Testis (tissue), 3 donors: Measurements from ENCODE around the gene NKIRAS1. TPM values are rescaled to one million over a fixed set of nuclear protein-coding genes. Genes with fewer than 3 reads are reported as not detected.

Experiments used
- DNase-seq: peaks from one replicate; pipeline ENCODE4 v3.0.0-alpha.2; 2019
- H3K27ac ChIP-seq, 2 donors: fragments of 200-600 bp; sonication (generic); one replicate each; pipeline ENCODE4 v1.5.1; 2019
- H3K27me3 ChIP-seq: fragments of 200-600 bp; sonication (generic); one replicate; pipeline ENCODE4 v1.5.1; 2019
- H3K36me3 ChIP-seq: fragments of 200-600 bp; sonication (generic); one replicate; pipeline ENCODE4 v1.5.1; 2017; ENCODE audit warnings: low read depth; ENCODE audit errors: missing control alignments
- H3K4me1 ChIP-seq: fragments of 200-600 bp; sonication (generic); one replicate; pipeline ENCODE4 v1.5.1; 2019
- H3K4me3 ChIP-seq, 2 donors: fragments of 200-600 bp; sonication (generic); one replicate each; pipeline ENCODE4 v1.5.1; 2017 to 2019
- H3K9me3 ChIP-seq: fragments of 200-600 bp; sonication (generic); one replicate; pipeline ENCODE4 v1.5.1; 2017
- POLR2A ChIP-seq: fragments of 450-650 bp; IDR thresholded peaks from one replicate; pipeline ENCODE4 v1.6.1; 2017; ENCODE audit warnings: antibody characterized with exemption, mild to moderate bottlenecking, moderate library complexity
- WGBS, 2 donors: methylation state at CpG; one replicate each; pipeline ENCODE4 v1.1.5; 2018; 5-methylcytosine and 5-hydroxymethylcytosine counted together
- intact Hi-C: fragments of 100-400 bp; cut with DNase I; formaldehyde crosslinking; loops from one replicate; pipeline ENCODE4 v1.15.1; 2023; ENCODE audit warnings: low total_unique reads
- polyA plus RNA-seq: library from polyadenylated mRNA; stranded (reverse); fragments of 350-450 nt; fragmentation: Illumina TruSeq; extraction: RNeasy Lipid Tissue Mini Kit (QIAGEN cat#74804); gene quantifications from one replicate; pipeline ENCODE4 v1.2.3, GENCODE V29; 2014; ENCODE audit warnings: low read depth, low replicate concordance; ENCODE audit not compliant: insufficient read depth
- total RNA-seq, 2 donors: library from RNA; depleted of rRNA; stranded (reverse); fragments of >200 nt; gene quantifications; one replicate each; pipeline ENCODE4 v1.2.3, GENCODE V29; 2016
- TF ChIP-seq, protein P1 (sequence below), 3 experiments: fragments of 450-650 bp in 2 of 3; fragments of 200-600 bp in 1 of 3; sonication (generic) in 1 of 3; IDR thresholded peaks; one replicate each; pipeline ENCODE4 v1.5.1; 2016 to 2019; ENCODE audit warnings: antibody characterized with exemption in 3 of 3, mild to moderate bottlenecking in 2 of 3, moderate library complexity in 1 of 3

NKIRAS1 gene
- total and polyA plus RNA-seq, 3 donors from 2014 or later, result 35.0 to 41.1 (median 37.2) TPM

DNA sequence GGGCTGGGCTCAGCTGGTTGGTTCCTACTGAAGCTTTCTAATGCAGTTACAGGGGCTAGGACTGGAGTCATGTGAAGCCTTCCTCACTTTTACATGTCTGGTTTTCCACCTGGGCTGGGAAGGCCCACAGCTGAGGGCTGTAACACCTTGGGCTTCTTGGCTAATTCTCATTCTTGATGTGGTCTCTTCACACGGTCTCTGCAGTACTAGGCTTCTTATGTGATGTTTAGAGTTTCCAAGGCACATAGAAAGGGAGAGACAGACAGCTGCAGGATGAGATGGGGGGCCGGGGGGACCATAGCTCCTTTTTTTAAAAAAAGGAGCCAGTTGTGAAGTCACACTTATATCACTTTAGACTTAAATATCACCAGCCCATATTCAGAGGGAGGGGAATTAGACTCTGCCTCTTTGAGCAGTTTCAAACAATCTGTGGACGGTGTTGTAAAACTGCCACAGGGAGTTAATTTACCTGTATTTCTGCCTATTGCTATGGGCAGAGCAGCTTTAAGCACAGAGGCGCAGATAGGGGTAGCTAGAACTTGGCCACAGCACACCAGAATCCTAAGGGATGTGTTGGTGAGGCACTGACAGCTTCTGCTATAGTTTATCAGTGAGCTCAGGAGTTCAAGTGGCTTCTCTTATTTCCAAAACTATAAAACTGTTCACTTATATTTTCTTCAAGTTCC is 46.7 kb downstream of the NKIRAS1 start:
- Histone ChIP-seq H3K36me3 (no peaks in the 10 kb centered on the region), H3K27ac (no peak overlapping the region), H3K4me1 (peaks cover 15% of the 10 kb centered on the region), H3K4me3 (no peak overlapping the region), H3K9me3 (no peaks in the 10 kb centered on the region), H3K27me3 (no peaks in the 10 kb centered on the region)
- TF ChIP-seq POLR2A, result no peak
- TF ChIP-seq, protein P1, sequence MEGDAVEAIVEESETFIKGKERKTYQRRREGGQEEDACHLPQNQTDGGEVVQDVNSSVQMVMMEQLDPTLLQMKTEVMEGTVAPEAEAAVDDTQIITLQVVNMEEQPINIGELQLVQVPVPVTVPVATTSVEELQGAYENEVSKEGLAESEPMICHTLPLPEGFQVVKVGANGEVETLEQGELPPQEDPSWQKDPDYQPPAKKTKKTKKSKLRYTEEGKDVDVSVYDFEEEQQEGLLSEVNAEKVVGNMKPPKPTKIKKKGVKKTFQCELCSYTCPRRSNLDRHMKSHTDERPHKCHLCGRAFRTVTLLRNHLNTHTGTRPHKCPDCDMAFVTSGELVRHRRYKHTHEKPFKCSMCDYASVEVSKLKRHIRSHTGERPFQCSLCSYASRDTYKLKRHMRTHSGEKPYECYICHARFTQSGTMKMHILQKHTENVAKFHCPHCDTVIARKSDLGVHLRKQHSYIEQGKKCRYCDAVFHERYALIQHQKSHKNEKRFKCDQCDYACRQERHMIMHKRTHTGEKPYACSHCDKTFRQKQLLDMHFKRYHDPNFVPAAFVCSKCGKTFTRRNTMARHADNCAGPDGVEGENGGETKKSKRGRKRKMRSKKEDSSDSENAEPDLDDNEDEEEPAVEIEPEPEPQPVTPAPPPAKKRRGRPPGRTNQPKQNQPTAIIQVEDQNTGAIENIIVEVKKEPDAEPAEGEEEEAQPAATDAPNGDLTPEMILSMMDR (IDR thresholded peaks at IDR 0.05), result no peak
- intact Hi-C loops, result no loop called here
- WGBS, 2 donors, result 88 to 90% methylated on average over 4 of the region's 4 CpGs
- DNase-seq, result no peak

DNA sequence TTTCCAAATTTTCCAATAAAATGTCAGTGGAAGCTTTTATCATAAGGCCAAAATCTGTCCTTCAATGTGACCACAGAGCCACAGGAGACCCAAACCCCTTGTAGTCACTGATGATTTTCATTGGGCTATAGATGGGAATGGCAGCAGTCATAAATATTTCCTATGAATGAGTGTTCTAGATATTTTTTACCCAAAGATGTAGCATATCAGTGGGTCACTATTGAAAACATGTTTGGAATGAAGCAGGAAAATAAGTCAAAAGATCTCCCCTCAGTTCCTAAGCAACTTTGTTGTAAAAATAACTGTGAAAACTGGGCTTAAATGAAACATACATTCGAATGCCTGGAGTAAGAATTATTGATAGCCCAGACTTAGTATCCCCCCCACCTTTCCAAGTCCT is 49.0 kb downstream of the NKIRAS1 start:
- Histone ChIP-seq H3K27me3 (no peaks in the 10 kb centered on the region), H3K4me1 (peaks cover 30% of the 10 kb centered on the region), H3K4me3 (no peak overlapping the region), H3K36me3 (no peaks in the 10 kb centered on the region), H3K9me3 (no peaks in the 10 kb centered on the region), H3K27ac (no peak overlapping the region)
- intact Hi-C loops, result no loop called here
- DNase-seq, result no peak
- TF ChIP-seq POLR2A, result no peak
- TF ChIP-seq, protein P1 (IDR thresholded peaks at IDR 0.05), result no peak
- 59 to 67% methylated on average over 1 of the region's 1 CpG for WGBS, 2 donors

DNA sequence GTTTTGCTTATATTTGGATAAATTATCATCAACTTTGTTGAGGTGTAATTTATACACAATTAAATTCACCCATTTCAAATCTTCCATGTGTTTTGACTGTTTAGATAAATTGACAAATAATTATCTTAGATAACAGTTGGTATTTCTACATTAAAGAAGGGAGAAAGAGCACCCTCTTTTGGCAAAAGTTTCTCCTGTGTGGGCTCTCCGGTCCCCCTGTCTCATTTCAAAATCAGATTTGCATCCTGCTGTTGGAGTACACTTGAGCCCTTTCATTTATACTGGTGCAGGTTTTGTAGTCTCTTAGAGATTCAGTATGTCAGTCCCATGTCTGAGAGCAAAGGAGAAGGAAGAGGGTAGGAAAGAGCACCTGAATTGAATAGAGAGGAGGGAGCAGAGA is 49.4 kb downstream of the NKIRAS1 start:
- Histone ChIP-seq H3K27ac (no peak overlapping the region), H3K27me3 (no peaks in the 10 kb centered on the region), H3K4me1 (peaks cover 30% of the 10 kb centered on the region), H3K36me3 (no peaks in the 10 kb centered on the region), H3K9me3 (no peaks in the 10 kb centered on the region), H3K4me3 (no peak overlapping the region)
- TF ChIP-seq POLR2A, result no peak
- TF ChIP-seq, protein P1 (IDR thresholded peaks at IDR 0.05), result no peak
- intact Hi-C loops, result no loop called here
- WGBS, 2 donors, result 62 to 95% methylated on average over 1 of the region's 1 CpG
- DNase-seq, result no peak

DNA sequence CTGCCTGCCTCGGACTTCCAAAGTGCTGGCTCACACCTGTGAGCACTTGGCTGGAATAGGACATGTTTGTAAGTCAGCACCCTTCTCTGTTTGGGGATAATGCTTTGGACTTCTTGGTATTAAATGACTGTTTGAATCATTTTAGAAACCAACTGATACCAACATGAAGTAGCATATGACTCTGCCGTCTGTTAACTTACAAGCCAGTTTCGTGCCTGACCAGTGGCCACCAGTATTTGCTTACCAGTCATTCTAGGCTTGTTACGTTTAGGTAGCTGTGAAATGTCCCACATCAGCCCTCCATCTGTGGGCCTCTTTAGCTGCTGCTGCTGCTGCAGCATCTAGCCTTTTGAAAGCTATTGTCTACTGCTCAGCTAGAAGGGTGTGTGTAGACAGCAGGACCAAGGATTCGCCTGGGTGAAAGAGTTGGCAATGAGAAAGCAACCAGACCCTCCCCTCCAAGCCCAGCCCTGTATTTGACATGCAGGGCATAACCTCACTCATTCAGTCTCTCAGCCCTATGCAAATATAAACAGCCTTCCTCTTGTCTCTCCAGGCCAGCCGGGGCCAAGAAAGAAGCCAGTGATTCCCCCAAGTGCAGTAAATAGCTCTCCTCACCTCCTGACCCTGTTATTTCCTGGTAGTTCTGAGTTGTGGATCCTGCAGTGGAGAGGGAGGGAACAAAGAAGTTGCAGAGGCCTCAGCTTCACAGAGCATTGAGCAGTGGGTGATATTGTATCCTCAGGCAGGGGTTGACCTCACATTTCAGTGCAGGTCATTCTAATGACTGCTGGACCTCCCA is 51.0 kb downstream of the NKIRAS1 start:
- intact Hi-C loops, result no loop called here
- H3K27ac ChIP-seq, result peak overlapping the region; percentile 61 to 81
- DNase-seq, result peak; percentile 44
- no peaks in the 10 kb centered on the region for H3K9me3 ChIP-seq
- no peaks in the 10 kb centered on the region for H3K36me3 ChIP-seq
- H3K27me3 ChIP-seq, result no peaks in the 10 kb centered on the region
- peaks cover 30% of the 10 kb centered on the region for H3K4me1 ChIP-seq
- WGBS, 2 donors, result 57 to 64% methylated on average over 6 of the region's 6 CpGs
- H3K4me3 ChIP-seq, result no peak overlapping the region
- TF ChIP-seq, protein P1 (IDR thresholded peaks at IDR 0.05), result no peak
- TF ChIP-seq POLR2A, result no peak
